K562 (cell line): ENCODE measurements around the gene OR5T2.

Source experiments
- MCM7 ChIP-seq, 2 experiments: fragments of 450-650 bp; IDR thresholded peaks; 2 replicates each; pipeline ENCODE4 v1.6.1; 2016 to 2018
- RAD21 ChIP-seq, 2 experiments: fragments of 250-450 bp in 1 of 2; fragments of 450-650 bp in 1 of 2; sonication (Bioruptor Pico) in 1 of 2; formaldehyde crosslinking in 1 of 2; IDR thresholded peaks in 1 of 2; conservative IDR thresholded peaks in 1 of 2; 2 replicates each; pipeline versions ENCODE4 v1.4.0 to v1.8.0; 2020 to 2022; ENCODE audit warnings: mild to moderate bottlenecking in 2 of 2, moderate library complexity in 1 of 2

DNA sequence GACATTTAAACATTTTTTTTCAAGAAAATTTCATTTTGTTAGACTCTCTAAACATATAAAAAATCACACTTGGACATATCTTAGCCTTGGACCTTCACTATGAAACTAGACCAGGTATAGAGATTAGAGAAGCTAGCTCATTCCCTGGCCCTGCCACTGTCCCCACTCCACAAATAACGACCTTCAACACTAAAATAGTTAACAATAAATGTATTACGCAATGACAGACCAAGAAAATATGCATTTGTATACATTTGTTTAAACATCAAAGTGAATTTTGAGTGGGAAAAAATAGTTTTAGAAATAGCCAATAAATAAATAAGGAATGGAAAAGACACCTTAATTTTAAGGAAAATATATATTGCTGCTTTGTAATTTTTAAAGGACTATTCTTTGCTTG is 36.7 kb downstream of the OR5T2 start:
- TF ChIP-seq MCM7 (IDR thresholded peaks at IDR 0.05) (no peak), RAD21 (CRISPR knock-in tag; conservative IDR thresholded peaks at IDR 0.05 in 1 of 2, IDR thresholded peaks at IDR 0.05 in 1 of 2) (no peak)
